NCI-H526 (cell line): ENCODE results near the gene NSD2.
"Not testable (repeated sequence)": the region's sequence is repeated elsewhere in the genome, so short reads cannot be mapped to it uniquely, and the experiment has no call there.

Source experiments
- DNase-seq, 2 experiments: peaks; one replicate each; lab custom pipeline; 2025; lab: John Stamatoyannopoulos, UW

The NSD2 gene

DNA sequence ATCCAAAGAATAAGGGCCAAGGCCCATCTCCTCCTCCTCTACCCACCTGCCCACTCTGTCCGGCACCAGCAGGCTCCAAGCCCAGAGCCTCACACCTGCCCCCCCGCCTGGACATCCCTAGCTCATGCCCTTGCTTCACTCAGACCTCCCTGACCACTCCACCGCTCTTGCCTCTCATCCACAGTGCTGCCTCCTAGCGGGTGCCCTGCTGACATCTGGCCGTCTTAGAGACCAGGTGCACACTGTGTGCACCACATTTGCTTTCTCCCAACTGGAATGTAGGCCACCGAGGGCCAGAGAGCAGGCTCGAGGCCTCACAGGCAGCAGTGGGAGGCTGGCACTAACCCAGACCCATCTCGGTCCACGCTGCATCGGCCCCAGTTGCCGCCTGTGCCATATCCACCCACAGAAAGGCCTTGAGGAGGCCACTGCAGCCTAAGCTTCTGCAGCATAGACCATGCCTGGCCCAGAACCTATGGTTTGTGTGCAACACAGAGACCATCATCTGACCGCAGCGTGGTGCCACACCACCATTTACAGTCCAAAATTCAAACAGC lies 28.8 kb upstream of the NSD2 start:
- no peak for DNase-seq

DNA sequence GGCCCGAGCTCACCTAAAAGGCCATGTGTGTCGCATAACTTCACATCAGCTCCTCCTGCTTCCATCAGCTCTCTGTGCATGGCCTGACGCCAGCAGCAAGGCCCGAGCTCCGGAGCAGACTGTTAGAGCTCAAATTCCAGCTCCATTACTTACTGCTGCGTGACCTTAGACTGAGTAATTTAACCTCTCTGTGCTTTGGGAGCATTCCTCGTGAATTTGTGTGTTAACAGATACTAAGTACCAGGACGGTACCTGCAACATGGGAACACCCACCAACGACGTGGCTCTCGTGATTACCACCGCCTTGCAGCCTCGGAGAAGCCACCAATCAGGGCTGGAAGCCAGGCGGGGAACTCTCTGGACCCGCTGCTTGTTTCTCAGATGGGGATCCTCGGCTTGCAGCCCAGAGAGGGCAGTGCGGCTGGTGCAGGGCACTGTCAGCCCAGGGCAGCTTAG lies 28.2 kb upstream of the NSD2 start:
- DNase-seq, result no peak

DNA sequence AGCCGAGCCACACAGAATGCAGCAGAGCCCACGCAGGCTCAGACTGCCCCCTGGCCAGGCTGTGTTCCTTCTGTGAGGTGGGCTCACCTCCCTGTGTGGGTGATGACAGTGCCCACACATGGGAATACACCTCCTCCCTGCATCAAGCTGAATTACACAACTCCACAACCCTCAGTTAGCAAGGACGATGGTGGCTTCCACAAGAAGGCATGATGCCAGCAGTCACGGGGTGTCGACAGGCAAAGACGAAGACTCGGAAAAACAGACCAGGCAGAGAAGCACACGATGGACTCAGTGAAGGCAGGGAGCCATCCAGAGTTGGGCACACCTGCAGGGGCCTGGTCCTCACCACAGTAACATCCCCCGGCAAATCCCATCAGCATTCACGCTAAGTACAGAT lies 27.3 kb upstream of the NSD2 start:
- DNase-seq, result no peak

DNA sequence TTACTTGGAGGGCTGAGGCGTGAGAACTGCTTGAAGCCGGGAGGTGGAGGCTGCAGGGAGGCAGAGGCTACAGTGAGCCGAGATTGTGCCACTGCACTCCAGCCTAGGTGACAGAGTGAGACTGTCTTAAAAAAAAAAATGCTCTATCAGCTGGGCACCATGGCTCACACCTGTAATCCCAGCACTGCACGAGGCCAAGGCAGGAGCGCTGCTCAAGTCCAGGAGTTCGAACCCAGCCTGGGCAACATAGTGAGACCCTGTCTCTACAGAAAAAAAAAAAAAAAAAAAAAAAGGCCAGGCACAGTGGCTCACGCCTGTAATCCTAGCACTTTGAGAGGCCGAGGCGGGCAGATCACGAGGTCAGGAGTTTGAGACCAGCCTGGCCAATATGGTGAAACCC lies 26.6 kb upstream of the NSD2 start:
- not testable (repeated sequence) for DNase-seq

DNA sequence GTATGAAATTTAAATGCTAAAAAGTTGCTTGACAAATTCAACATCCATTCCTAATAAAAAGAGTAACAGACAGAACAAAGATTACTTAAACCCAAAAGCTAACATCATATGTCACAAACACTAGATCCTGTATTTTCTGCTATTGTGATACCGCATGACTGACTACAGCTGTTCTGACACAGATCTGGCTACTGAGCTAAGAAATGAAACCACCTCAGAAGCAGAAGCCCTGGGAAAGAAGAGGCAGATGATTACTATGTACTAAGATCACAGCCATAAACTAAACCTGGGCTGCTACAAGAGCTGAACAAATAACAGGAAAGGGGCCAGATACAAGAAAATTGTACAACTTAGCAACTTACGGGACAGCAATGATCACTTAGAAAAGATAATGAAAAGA lies 24.6 kb upstream of the NSD2 start:
- no peak for DNase-seq

DNA sequence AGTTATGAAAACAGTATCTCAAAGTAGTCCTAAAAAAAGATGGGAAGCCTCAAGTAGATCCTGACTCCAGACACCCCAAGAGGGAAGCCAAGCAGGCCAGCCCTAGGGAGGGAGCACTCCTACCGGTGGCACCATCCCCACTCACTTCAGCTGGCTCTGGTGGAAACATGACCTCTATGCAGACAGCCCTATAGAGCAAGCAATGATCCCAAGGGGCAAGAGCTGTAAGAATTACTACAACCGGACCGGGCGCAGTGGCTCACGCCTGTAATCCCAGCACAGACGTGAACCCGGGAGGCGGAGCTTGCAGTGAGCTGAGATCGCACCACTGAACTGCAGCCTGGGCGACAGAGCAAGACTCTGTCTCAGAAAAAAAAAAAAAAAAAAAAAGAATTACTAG lies 20.9 kb upstream of the NSD2 start:
- DNase-seq, result no peak

DNA sequence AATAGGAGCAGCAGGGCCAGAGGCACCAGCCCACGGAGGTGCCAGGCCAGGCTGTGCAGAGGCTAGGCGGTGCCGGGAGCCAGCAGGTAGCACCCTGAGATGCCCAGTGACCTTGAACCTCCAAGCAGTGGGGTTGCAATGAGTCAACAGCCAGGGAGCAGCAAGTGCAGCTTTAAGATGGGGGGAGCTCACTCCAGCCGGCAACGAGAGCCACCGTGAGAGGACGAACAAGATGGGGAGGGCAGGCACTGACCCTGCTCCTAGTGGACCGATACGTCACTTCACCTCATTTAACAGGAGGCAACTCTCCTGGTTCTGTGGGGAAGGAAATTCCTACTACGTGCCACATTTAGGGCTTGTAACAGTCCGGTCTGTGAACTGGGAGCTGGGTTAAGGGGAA lies 20.0 kb upstream of the NSD2 start:
- DNase-seq, result no peak

DNA sequence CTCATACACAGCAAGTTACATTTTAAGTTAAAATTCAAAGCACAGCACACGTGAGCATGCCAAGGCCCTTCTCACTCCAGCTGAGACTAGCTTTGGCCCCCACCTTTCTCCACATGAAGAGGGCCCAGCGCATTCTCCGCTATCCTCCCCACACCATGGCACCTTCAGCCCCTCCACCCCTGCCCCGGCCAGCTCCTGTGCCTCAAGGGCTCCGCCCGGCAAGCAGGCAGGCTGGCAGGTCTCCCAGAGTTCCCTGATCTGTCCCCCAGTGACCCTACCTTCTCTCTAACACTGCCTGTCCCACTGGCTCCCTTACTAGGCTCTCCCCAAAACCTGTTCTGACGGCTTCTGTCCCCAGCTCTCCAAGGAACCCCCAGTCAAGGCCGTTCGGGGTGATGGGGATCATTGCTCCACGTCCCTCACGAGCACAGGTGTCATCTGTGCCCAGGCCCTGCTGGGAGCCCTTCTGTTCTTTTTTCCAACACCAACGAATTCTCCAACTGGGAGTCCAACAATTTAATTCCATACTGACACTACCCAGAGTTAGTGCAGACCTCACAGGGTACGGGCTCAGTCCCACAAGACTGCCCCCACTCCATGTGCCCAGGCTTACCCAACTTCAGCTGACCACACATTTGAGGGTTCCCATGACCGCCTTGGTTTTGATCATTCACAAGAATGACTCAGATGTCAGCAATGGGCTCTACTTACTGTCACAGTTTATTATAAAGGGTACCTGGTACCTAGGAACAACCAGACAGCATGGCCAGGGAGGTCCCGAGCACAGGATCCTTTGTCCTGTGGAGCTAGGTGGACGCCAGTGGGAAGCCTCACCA lies 19.4 kb upstream of the NSD2 start:
- no peak for DNase-seq

DNA sequence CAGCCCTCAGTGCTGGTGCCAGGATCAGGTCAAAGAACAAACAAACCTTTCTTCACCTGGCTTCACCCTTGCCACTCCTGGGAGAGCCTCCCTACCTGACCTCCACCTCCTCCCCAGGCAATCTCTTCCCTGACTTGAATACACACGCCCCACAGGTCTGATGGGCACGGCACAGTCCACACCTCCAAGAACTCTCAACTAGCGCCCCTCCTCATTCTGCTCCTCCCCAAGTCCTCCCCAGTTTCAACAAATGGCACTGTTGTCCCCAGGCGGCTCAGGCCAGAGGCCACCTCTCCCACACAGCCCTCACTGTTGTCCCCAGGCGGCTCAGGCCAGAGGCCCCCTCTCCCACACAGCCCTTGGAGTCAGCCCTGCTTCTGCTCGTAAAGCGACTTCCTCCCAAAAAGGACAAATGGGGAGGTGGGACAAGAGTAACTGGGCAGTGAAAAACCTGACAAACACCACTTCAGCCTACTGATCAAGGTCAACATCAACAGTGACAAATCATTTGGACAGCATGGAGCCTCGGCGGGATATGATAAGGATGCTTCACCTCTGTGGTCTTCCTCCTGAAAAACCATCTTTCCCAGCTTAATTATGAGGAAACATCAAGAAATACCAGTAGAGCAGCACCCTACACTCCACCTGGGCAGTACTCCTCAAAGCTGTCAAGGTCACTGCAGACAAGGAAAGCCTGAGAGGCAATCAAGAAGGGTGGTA lies 18.1 kb upstream of the NSD2 start:
- DNase-seq, result no peak

DNA sequence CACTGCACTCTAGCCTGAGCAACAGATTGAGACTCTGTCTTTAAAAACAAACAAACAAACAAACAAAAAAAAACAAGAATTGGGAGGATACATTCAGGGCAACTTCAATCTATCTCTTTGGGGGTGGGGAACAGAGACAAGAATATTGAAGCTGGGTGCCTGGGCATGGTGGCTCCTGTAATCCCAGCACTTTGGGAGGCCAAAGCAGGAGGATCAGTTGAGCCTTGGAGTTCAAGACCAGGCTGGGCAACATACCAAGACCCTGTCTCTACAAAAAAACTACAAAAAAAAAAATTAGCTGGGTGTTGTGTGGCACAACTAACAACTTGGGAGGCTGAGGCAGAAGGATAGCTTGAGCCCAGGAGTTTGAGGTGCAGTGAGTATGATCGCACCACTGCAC lies 16.4 kb upstream of the NSD2 start:
- no peak for DNase-seq

DNA sequence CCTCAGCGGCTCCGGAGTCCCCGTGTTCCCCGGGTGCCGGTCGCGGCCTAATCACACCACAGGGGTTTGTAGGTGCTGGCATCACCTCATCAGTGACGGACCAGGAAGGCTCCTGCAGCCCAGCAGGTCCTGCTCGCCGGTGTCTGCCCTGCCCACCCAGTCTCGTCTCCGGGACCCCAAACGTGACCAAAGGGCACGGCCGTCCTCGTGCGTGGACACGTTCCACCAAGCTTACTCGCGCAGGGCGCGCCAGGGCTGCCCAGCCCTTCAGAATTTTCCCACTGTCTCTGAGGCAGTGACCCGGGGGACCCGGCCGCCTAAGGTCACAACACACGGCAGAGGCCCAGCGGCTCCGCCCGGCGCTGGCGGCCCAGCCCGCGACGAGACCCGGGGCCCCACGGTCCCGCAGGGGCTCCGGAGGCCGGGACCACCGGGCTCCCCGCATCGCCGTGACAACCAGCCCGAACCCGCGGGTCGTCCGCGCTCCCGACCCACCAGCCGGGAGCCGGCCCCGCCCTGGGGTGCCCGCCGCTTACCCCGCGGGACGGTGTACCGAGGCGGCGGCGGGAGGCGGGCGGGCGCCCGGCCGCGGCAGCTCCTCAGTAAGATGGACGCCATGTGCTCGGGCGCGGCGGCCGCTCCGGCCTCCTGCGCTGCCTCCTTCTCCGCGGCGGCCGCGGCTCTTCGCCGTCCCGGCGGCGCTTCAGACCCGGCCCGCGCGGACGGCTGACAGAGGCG lies 15.7 kb upstream of the NSD2 start:
- DNase-seq, result no peak

DNA sequence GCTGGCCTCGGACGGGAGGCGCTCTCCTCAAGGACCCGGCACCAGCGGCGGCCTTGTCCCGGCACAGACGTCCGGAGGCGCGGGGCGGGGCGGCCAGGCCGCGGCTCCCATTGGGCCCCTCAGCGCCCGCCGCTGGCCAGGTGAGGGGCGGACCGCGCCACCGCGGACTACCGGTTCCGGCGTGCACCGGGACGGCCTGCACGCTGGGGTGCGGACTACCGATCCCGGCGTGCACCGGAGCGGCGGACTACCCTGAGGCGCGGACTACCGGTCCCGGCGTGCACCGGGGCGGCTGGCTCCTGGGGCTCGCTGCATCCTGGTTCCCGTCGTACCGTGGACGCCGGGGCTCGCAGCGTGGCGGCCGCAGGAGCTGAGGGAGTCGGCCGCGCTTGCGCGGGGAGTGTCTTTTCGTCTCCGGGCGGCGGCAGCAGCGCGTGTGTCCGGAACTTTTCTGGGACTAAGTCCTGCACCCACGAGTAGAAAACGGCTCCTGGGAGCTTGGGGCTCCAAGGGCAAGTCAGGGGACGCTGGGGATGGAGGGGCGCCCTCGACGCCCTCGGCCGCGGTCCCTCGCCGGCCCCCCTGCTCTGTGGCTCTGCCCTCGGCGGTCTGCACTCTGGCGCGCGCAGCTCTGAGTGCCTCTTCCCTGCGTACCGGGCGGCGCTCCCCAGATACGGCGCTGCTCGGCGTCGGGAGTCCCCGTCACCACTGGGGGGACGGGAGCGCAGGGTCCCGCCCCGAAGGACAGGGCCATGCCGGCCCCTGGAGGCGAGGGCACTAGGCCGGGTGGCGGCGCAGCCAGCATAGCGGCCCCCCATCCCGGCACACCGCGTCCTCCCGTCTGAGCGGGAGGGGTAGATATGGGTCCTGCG lies 14.9 kb upstream of the NSD2 start, which contains the start of gene LETM1:
TSS of gene LETM1 (minus strand) at position 86 of the 872 bp plus-strand sequence. CDS start 206 bp downstream, outside the sequence.
- DNase-seq, result peak; percentile 83 to 98

DNA sequence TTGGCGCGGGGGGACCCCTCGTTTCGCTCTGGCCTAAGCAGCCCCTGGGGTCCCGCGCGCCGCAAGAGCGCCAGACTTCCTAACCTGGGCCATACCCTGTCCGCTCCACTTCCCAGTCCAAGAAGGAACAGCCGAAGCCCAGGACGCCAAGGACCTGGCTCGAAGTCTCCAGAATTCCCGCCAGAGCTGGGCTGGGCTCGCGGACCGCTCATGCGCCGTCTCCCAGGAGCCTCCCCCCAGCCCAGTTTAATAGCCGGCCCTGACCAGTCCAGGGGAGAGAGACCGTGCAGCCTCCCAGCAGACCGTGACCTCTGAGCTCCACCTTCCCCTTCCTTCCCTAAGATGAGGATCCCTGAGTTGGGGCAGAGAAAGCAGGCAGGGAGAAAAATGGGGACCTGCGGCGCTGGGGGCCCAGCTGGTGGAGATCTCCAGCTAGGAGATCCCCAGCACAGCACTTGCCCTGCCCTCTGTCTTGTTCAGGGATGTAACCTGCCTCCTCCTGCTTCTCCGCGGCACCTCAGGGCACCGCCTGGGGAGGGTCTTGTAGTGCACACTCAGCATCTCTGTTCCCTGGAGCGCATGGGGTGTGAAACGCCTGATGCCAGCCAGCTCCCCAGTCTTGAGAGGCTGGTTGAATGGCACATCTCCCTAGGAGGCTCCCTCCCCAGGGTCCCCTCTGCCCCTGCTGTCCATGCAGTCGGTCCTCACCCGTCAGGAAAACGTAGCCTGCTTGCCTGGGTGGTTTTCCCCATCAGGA lies 14.1 kb upstream of the NSD2 start:
- DNase-seq, result peak in 1 of 2 experiments; percentile 45

DNA sequence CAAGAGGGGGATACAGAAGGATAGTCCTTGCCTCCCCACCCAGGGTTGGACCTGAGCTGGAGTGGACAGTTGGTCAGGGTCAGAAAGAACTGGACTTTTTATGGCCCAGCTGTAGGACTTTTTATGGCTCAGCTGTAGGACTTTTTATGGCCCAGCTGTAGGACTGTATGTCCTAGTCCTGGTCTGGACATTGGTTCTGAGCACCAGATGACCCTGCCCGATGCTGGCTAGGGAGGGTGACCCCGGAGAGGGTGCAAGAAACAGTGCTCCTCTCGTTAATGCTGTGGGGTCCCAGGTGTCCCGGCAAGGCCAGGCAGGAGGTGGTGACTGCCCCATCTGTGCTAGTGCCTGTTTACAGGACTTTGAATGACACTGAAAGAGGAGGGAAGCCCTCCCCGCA lies 13.3 kb upstream of the NSD2 start:
- no peak for DNase-seq

DNA sequence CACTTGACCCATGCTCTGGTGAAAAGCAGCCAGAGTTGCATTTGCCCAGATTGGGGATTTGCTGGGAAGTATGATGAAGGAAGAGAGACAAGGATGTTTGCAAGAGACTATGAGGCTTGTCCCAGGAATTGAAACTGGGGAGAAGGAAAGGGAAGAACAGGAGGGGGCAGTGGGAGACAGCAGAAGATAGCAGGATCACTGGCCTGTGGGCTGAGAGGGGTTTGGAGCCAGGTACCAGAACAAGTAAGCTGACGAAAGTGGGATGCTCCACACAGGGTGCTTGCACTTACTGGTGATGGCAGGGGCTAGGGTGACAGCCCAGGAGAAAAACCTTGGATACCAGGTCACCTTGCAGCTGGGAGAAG lies 11.8 kb upstream of the NSD2 start:
- no peak for DNase-seq

DNA sequence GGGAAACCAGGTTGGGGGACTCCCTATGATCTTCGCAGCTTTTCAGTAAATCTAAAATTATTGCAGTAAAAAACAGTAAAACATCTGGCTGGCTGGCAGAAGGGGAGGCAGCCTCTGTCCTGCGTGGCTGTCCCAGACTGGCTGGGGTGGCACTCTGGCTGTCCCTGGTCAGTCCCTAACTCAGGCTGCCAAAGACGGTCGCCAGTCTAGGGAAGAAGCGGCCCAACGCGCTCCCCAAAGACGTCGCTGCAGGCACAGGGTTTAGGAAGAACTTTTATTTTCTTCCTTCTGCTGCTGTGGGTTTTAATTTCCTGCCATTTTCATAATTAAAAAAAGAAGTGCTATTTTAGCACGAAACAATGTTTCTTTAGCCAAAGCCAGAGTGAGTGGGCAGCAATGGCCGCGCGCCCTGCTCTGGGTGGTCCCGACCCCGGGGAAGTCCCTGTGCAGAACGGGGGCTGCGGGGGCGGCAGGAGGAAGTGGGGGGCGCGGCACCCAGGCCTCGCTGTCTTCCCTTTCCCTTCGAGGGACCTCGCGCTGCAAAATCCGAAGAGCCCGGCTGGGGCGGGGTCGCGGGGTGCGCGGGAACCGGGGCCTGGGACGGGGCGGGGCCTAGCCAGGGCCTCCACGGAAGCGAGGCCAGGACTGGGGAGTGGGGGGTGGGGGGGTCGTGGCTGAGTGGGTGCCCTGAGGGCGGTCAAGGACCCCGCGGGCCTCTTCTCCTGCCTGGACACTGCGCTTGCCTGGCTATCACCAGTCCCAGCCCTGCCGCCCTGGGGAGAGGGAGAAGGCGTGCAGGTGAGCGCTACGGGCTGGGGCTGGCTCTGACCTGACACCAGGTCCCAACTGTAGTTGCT lies 8.9 kb upstream of the NSD2 start:
- peak in 1 of 2 experiments; percentile 30 for DNase-seq

DNA sequence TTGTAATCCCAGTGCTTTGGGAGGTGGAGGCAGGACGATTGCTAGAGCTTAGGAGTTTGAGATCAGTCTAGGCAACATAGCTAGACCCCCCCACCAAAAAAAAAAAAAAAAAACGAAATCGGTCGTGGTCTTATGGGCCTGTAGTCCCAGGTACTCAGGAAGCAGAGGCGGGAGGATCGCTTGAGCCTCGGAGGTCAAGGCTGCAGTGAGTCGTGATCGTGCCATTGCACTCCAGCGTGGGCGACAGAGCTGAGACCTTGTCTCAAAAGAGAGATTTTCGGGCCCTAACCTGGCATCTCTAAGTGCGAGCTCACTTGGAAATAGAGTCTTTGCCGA lies 8.3 kb upstream of the NSD2 start:
- no peak for DNase-seq

DNA sequence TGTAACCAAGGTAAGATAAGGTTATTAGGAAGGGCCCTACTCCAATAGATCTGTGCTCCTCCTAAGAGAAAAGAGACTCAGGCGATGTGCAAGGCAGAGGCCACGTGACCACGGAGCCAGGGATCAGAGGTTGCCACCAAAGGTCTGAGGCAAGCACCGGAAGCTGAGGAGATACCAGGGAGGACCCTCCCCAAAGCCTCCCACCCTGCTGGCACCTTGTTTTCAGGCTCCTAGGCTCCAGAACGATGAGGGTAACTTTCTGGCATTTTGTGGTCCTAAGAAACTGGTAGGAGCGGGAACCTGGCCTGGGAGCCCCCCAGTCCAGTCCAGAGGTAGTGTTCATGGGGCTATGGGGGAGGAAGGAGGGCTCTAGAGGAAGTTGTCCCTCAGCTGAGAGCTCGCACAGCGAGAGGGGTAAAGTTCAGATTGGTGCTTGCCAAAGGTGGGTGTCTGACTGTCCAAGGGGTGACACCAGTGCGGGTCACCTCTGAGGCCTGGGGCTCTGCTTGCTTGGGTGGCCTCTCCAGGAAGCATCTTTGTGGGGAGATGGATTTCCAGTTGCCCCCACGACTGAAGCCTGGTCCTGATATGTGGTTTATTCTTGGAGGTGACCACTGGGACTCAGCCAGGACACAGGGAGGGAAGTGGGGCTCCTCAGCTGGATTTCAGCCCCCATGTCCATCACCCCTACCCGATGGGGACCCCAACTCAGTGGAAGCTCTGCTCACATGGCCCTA lies 7.7 kb upstream of the NSD2 start:
- DNase-seq, result no peak
